Kidney capillary endothelial cell (primary cell): ENCODE data around the gene HS6ST1.
"Not testable (repeated sequence)": the region's sequence is repeated elsewhere in the genome, so short reads cannot be mapped to it uniquely, and the experiment has no call there.

Source experiments
- DNase-seq: peaks from one replicate; pipeline ENCODE4 v3.0.0-alpha.2; 2018; ENCODE audit warnings: low spot score

Gene HS6ST1

DNA sequence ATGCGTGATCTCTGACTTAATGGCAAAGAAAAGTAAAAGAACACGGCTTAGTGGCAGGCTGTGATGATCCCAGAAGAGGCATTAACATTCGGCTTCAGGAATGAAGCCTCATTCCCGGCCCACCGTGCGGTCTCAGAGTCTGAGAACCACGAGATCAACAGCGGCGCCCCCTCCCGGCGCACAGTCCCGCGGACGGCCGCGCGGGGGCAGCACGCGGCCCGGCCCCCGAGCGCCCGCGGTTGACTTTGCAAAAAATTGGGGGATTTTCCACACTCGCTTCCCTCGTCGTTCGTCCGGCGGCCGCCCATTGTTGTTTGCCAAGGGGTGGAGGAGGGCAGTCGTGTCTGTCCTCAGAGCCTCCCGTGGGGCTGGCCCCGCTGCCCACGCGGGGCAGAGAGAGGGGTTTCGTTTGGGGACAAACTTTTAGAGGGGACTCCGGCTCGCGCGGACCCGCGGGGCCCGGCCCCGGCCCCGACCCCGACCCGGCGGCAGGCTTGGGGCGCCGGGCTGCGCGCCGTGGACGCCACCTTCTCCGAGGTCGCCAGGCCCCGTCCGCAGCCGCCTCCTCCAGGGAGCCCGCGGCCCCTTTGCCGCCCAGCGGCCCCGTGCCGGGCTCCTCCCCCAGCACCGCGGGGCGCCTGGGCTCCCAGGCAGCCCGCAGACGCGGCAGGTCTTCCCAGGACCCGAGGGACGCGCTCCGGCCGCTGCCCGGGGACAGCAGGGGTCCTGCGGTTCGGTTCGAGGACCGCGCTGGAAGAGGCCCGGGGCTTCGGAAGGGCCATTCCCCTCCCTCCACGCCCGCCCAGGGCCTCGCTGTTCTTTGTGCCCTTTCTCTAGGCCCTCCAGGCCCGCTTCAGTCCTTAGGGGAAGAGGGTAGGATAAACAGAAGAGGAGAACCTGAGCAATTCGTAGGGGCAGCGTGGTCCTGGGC, 3.4 kb upstream of the HS6ST1 start:
- DNase-seq = peak; percentile 84

DNA sequence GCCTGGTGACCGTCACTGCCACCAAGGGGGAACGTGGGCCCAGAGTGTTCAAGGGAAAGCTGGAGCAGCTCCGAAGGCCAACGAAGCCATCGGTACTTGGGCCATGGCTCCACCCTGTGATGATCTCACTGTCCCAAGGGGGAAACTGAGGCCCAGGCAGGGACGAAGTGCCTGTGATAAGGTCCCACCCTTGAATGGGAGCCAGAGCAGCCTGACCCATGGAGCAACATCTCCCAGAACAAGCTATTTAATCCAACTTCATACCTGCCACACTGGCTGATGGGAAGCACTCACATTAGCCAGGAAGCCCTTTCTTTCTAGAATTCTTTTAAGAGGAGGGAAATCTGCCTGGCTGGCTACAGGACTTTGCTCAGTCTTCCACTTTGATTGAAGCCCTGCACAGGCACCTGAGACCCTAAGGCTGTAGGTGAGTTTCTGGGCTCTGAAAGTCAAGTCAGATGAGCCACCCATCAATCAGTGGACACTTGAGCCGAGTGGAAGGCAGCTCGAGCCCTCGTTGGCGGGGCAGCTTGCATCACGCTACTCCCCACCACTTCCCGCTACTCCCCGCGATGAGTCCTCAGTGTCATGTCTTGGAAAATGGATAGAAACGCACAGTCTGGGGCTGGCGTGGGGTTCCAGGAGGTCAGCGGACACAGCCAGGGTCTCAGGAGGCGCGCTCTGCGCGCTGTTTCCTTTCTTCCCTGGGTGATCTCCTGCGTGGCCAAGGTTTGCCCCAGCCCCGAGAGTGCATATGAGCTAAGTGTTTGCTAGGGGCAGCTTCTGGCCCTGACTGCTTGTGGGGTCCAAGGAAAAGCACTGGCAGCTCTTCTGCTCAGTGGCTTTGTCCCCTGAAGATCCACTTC, 2.5 kb upstream of the HS6ST1 start:
- DNase-seq = no peak

DNA sequence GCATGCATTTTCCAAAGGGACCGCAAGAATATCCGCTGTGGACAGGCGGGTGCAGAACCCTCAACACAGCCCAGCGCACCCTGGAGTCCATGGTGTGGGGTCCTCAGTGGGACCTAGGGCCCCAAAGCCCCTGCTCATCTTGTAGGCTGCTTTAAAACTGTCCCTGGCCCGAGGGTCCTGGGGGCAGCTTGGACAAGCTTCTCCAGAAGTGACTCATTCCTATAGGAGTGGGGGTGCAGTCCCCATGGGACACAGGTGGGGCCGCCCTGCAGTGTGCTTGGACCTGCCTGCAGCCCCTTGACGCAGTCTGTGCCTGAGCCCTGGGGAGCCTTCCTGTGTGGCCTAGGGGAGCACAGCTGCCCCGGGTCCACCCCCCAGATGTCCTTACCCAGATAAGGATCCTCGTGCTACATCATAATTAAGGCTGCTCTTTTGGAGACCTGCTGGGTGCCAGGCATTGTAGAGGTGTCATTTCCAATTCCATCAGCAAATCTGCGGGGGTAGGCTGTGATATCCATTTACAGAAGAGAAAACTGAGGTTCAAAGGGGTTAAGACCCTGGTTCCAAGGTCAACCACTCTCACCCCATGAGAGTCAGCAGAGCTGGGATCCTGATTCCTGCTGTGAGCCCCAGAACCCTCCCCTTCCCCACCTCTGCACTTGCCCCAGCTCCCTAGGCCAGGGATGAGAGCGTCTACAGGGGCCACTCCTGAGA, 1.7 kb upstream of the HS6ST1 start:
- no peak for DNase-seq

DNA sequence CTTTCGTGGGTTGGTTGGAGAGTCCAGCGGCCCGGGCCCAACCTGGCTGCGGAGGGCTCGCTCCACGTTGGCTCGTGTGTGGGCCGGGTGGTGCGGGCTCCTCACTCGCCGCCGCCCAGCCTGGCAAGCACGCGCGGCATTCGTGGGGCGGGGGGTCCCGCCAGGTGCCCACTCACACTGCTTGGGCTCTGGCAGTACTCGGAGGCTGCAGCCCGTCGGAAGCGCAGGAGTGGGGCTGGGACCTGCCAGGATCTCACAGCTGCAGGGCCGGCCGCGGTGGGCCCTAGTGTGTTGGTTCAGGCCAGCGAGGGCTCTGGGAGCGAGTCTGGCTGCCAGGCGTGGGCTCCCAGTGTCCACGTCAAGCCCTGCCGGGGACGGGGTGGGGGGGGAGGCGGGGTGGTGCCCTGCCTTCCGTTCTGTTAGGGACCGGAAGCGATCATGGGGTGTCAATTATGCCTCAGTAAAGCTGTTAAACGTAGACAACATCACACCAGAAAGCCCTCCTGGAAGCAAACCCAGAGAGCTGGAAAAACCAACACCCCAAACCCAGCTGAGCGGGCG, 1.0 kb upstream of the HS6ST1 start:
- DNase-seq = no peak

DNA sequence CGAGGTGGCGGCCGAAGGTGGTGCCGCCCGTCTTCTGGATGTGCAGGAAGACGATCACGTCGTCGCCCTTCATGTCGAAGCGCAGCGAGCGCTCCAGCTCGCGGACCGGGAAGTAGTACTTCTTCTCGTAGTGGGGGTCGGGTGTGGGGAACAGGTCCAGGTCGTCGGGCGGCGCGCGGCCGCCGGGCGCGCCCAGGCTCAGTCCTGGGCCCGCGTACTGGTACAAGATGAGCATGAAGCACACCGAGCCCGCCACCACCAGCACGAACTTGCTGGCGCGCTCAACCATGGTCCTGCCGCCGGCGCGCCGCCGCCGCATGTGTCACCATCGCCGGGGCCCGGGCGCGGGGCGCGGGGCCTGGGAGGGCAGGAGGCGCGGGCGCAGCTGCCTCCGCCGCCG, 423 bp downstream of the HS6ST1 start:
- DNase-seq = not testable (repeated sequence)

DNA sequence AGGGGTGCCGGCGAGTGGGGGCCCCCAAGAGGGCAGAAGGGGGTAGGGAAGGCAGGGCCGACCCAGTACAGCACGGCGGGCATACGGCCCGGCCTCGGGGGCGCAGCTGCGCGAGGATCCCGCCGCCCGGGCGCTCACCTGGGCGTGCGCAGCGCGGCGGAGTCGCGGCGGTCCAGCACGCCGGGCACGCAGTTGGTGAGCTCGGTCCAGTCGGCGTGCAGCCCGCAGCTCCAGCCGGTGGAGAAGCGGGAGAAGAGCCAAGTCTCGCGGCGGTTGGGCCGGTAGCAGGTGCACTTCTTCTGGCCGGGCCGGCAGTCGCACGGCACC, 806 bp downstream of the HS6ST1 start:
- DNase-seq = not testable (repeated sequence)

DNA sequence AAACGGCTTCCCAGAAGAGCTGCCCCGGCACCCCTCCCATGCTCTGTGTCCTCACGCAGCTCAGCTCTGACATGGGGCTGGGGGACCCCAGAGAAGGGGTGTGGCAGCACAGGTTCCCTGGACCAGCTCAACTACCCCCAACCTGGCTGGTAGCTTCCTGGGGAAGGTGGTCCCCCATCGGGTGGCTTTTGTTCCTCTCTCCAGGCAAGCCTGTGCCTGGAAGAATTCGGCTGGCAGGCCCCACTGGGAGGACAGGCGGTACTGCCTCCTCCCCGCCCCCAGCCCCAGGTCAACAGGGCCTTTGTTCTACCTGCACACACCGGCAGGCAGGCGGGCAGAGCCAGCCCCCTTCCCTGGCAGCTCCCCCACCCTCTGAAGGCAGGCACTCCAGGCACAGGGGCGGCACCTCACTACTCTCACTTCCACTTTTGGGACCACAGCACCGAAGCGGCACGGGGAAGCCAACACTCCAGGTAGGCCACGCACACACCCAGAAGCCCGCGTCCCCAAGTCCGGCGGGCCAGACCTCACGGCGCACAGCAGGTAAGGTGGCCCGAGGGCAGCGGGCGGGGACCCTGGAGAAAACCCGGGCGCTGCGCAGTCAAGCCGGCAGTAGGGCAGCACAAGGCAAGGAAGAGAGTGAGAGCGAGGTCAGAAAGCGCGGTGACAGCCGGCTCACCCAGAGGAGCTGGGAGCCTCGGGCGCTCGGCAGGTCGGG, 1.3 kb downstream of the HS6ST1 start:
- no peak for DNase-seq

DNA sequence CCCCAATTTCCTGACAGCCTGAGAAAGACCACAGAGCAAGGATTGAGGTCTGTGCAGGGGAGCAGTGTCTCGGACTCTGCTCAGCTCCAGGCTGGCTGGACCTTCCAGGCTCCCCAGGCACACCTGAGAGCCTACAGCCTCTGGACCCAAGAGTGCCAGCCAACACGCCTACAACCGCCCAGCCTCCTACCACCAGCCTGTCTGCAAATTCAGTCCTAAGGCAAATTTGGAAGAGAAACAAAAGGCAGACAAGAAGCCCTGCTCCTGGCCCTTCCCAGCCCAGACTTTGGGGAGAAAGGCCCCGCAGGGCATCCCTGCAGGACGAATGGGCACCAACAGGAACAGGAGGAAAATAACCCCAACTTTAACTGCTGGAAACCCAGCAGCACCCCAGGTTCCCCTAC, 1.9 kb downstream of the HS6ST1 start:
- DNase-seq = no peak

DNA sequence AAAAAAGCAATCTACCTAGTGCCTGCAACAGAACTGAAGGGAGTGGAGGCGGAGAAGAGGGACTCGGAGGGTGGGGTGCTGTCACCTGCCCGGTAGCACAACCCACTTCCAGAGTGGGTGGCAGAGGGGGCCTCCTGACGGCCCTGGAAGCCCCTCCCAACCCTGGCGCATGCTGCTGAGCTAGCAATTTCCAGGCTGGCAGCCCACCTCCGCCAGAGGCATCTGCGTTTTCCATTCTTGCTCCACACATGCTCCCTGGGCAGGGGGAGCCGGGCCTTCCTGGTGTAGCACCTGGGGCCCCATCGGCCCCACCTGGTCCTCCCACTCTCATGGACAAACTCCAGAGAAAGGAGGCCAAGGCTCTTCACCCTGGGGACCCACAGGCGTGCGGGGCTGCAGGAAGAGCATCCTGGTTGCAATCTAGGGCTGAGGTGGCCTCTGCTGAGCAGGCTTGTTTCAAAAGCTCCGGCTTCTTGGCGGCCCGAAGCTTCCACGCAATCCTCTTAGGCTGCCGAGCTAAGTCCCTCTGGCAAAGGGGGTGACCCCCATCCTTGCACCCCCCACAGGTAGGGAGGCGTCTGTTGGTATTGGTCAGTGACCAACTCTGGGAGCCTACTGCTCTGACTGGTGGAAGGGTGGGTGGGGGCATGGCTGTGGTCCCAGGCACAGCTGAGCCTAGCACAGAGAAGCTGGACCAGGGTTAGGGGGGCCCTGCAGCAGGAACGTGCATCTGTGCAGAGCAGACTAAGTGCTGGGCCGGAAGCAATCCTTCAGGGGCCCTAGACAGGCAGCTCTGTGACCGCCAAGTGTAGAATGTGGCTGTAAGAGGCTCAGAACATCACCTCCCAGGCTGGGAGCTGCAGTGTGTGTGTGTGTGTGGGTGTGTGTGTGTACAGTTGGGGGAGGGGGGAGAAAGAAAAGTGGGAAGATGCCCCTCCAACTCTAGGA, 2.6 kb downstream of the HS6ST1 start:
- peak; percentile 40 for DNase-seq

DNA sequence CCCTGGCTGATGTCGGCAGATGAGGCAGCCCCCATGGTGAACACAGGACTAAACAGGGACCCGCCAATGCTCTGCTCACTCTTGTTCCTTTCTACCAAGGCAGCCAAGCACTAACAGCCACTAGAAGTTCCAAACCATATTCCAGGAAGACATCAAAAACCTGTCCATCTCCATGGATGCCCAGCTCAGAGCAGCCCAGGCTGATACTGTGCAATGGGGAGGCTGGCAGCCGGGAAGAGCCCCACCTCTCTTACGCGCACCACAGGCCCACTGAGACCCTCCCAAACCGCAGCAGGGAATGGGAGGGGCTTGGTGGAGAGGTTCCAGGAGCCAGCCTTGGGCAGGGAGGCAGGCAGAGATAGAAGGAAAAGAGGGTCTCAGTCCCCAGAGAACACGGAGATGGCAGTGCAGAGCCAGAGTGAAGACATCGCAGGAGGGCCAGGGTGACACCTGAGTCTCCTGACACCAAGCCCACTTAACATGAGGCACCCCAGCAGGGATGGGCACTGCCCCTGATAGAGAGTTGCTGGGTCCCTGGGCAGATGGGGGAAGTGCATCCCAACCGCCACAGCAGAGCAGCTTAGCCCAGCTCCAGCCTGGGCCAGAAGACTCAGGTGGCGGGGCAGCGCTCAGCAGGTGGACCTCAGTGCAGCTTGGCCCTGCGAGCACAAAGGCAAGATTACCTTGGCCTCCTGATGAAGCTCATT, 3.4 kb downstream of the HS6ST1 start:
- no peak for DNase-seq

DNA sequence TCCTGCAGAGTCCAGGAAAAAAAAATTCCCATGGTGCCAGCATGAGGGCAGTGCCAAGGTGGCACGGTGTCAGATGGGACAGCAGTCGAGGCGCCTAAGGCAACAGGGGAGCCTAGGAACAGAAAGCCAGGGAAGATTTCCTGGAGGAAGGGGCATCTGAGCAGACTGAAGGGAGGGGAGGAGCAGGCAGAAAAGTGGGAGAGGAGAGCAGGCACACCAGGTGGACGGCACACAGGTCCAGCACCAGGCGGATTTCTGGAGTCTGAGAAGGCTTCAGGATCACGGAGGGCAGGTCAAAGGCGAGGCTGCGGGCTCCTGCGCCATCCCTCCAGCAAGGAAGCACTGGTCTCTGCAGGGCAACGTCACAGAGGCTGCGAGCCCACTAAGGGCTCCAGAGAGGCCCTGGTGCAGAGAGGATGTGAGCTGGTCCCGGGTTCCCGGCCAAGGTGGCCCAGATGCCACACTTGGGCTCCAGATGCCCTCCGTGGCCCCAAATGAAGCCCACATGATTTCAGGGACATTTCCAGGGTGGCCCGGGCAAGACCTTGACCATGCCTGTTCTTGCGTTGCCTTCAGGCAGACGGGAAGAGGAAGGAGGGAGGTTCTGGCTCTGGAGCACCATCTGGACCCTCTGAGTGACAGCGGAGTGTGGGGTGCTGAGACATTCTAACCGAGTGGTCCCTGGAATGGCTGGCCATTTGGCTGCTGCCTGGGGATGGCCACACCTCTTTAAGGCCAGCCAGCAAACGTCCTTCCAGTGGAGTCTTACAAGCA, 4.1 kb downstream of the HS6ST1 start:
- DNase-seq = no peak

DNA sequence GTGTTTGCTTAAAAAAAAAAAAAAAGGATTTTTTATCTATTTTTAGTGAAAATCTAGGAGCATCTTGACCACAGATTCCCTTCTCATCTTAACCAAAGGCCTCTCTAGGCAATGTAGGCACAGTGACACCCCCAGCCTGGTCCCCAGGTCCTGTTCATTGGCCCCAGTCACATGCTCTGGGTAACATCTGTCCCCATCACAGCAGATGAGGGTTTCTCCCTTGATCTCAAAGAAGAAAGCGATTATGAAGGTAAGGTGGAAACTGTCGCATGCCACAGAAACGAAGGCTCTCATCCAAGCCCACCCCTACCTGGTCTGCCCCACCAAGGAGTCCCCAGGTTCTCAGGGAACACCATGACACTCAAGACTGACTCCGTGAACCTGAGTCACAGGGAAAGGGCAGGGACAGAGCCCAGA, 4.7 kb downstream of the HS6ST1 start:
- DNase-seq = no peak

DNA sequence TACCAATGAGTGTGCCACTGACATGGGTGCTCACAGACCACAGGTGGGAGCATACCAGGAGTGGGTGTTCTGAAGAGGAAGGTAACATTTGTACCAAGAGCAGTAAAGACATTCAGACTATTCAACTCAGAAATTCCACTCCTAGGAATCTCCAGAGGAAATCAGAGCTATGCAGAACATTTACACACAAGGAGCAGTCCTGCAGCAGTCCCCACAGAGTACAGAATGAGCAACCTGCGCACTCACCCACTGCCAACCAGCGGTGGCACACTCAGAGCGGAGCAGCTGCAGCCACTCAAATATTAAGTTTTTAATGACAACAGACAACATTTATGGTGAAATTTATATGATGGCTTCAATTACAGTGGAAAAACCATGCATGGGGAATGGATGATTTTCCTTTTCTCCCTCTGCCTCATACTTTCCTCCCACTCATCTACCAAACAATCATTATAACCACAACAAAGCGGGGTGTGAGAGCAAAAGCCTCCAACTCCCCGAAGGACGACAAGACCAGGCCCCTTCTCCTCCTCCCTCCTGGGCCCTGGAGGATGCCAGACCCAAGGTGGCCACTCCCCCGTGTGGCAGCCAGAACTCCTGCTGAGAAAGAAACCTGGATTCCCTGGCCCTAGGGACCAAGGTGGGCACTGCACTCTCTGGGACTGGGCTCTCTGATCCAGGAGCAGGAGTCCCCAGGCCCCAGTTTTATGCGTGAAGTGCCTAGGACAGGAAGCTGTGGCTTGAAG, 5.4 kb downstream of the HS6ST1 start:
- no peak for DNase-seq

DNA sequence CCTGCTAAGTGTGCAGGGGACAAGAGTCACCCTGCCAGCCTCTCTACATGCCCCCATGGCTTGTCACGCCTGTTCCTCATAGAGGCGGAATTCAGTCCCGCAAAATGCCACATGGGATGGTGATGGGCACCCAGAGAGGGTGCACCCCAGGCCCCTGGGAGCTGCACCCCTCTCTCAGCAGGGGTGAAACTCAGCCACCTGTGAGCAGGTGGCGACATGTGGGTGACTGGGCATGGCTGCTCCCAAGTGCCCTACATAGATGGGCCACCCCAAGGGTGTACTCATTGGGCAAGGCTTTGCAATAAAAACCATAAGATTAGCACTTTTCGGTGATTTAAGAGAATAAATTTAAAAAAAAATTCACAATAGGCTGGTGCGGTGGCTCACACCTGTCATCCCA, 6.3 kb downstream of the HS6ST1 start:
- DNase-seq = no peak

DNA sequence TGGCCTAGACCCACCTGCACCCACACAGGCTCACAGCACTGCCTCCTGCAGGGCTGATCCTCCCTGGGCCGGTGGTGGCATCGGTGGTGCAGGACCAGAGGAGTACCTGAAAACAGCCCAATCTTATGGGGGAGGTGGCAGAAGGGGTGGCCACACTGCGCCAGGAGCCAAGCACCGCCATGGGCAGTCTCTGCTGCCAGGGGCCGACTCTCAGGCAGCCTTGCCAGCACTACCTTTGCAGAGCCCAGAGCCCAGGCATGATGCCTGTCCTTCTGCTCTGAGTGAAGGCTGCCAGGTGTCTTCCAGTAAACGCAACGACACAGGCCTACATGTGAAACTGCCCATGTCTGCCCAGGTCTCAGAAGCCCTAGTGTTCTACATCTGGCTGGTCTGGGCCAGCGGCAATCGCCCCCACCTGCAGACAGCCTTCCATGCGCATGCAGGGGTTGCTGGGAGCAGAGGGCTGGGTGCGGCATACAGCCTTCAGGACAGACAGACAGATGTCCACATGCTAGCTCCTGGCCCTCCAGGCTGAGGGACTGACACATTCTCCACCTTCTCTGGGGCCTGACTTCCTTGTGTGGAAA, 6.8 kb downstream of the HS6ST1 start:
- no peak for DNase-seq

DNA sequence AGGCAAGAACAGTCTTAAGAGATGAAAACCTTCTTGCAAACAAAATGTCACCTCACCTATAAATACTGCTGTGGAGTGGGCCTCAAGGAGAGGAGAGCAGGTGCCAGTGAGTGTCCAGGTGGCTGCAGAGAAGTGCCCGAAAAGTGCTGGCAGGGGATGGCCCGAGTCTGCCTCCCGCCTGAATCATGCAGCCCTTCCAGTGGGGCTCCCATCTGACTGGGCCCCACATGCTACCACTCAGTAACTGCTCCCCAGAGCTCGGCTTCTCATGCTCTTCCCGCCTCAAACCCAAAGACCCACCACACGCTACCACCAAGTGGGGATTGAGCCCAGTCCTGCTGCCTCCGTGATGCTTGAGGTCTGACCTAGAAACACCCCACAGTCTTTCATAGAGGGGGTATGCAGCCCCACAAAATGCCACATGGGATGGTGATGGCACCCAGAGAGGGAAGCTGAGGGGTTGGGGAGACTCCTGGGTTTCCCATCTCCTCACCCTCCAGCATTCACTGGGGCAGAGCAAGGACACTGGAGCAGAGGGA, 7.4 kb downstream of the HS6ST1 start:
- DNase-seq = no peak

DNA sequence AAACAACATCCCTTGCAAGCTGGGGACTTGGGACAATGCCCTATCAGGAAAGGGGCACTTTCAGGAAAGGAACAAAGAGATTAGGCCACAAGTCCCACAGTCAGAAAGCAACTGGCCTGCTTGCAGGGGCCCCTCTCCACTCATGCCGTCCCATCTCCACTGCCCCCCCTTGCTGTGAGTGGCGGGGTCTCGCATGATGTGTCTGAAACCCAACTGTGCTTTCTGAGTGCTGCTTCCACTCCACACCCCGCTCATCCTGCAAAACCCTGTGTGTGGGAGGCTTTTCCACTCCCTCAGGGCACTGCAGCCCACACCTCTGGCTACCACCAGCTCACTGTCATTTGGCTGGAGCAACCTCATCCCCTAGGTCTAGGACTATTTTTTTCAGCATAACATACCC, 7.9 kb downstream of the HS6ST1 start:
- no peak for DNase-seq
